Nephron (organoid): ENCODE results near the gene AGPS.
"Not testable (repeated sequence)": the region's sequence is repeated elsewhere in the genome, so short reads cannot be mapped to it uniquely, and the experiment has no call there.

Experiments
- H3K27ac Mint-ChIP-seq, 3 experiments: 2 replicates each; pipeline ENCODE4 v1.8.0; 2020; ENCODE audit warnings: mixed read lengths in 3 of 3, mild to moderate bottlenecking in 2 of 3, moderate library complexity in 1 of 3
- H3K27me3 Mint-ChIP-seq: 2 replicates; pipeline ENCODE4 v1.8.0; 2021; ENCODE audit warnings: low read depth, mild to moderate bottlenecking, moderate library complexity, mixed read lengths
- H3K36me3 Mint-ChIP-seq: 2 replicates; pipeline ENCODE4 v1.8.0; 2020; ENCODE audit warnings: low read depth, mixed read lengths
- H3K4me1 Mint-ChIP-seq: 2 replicates; pipeline ENCODE4 v1.8.0; 2020; ENCODE audit warnings: mixed read lengths
- H3K4me3 Mint-ChIP-seq, 3 experiments: 2 replicates each; pipeline ENCODE4 v1.8.0; 2020; ENCODE audit warnings: mild to moderate bottlenecking in 3 of 3, mixed read lengths in 3 of 3, moderate library complexity in 2 of 3
- H3K9me3 Mint-ChIP-seq: 2 replicates; pipeline ENCODE4 v1.8.0; 2020; ENCODE audit warnings: mixed read lengths
- TF ChIP-seq, protein P1 (sequence below), 3 experiments: fragments of 200-600 bp; sonication (generic); IDR thresholded peaks; one replicate each; pipeline ENCODE4 v1.5.0; 2021; ENCODE audit warnings: antibody characterized with exemption in 3 of 3; ENCODE audit not compliant: unreplicated experiment in 3 of 3

Gene AGPS

DNA sequence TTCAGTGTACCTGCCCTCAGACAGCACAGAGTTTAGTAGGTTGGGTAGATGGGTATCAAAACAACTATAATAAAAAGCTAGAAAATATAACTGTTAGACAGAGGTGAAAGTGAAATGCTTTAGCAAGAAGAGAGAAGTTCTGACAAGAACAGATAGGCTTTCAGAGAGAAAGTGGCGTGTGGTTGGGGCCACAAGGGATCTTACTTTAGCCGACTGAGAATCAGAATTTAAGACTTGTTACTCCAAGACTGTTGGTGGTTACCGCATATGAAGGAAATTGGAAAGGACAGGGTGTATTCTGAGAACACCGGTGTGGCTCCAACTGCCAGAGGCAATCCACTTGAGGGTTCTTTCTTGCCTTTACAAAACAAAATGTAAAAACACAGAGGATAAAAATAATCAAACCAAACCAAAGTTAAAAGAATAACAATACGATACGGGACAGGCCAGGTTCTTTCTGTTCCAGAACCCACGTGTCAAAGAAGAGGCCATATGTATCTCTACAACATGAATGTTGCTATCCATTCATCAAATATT is 44.4 kb upstream of the AGPS start:
- H3K27ac Mint-ChIP-seq: peak overlapping the region in 1 of 3 experiments; percentile 30
- H3K4me3 Mint-ChIP-seq: no peak overlapping the region
- peaks cover 17% of the 10 kb centered on the region for H3K4me1 Mint-ChIP-seq
- no peaks in the 10 kb centered on the region for H3K9me3 Mint-ChIP-seq
- no peaks in the 10 kb centered on the region for H3K27me3 Mint-ChIP-seq
- no peaks in the 10 kb centered on the region for H3K36me3 Mint-ChIP-seq
- TF ChIP-seq, protein P1, sequence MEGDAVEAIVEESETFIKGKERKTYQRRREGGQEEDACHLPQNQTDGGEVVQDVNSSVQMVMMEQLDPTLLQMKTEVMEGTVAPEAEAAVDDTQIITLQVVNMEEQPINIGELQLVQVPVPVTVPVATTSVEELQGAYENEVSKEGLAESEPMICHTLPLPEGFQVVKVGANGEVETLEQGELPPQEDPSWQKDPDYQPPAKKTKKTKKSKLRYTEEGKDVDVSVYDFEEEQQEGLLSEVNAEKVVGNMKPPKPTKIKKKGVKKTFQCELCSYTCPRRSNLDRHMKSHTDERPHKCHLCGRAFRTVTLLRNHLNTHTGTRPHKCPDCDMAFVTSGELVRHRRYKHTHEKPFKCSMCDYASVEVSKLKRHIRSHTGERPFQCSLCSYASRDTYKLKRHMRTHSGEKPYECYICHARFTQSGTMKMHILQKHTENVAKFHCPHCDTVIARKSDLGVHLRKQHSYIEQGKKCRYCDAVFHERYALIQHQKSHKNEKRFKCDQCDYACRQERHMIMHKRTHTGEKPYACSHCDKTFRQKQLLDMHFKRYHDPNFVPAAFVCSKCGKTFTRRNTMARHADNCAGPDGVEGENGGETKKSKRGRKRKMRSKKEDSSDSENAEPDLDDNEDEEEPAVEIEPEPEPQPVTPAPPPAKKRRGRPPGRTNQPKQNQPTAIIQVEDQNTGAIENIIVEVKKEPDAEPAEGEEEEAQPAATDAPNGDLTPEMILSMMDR (IDR thresholded peaks at IDR 0.05; ENCODE audit: unreplicated experiment in 3 of 3): no peak

DNA sequence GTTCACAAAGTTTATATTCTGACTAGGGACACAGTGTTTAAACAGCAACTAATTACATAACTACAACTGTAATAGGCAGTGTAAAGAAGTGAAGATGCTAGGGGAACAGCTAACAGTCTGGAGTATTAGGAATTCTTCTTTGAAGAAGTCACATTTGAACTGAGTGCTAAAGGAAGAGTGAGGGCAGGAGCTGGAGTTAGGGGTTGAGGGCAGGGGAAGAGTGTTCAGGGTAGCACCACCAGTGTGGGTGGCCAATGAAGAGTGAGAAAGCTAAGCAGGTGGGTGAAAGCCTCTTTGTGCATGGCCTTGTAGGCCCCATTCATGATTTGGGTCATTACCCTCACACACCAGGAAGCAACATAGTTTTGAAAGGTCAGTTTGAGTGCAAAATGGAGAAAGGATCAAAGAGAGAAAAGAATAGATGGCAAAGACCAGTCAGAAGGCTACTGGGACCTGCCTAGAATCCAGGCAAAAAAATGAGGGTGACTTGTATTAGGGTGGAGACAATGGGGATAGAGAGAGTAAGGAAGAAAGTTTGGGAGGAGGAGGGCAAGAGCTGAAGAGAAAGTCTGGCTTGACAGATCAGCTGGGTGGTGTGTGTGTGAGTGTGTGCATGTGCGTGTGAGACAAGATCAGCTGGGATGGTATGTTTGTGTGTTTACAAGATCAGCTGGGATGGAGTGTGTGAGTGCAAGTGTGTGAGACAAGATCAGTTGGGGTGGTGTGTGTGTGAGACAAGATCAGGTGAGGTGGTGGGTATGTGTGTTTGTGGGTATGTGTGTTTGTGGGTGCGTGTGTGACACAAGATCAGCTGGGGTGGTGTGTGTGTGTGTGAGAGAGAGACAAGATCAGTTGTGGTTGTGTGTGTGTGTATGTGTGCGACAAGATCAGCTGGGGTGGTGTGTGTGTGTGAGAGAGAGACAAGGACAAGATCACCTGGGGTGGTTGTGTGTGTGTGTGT is 43.6 kb upstream of the AGPS start:
- Mint-ChIP-seq H3K27me3 (no peaks in the 10 kb centered on the region), H3K27ac (no peak overlapping the region), H3K36me3 (no peaks in the 10 kb centered on the region), H3K4me3 (no peak overlapping the region), H3K9me3 (no peaks in the 10 kb centered on the region), H3K4me1 (peaks cover 19% of the 10 kb centered on the region)
- TF ChIP-seq, protein P1 (IDR thresholded peaks at IDR 0.05; ENCODE audit: unreplicated experiment in 3 of 3): no peak

DNA sequence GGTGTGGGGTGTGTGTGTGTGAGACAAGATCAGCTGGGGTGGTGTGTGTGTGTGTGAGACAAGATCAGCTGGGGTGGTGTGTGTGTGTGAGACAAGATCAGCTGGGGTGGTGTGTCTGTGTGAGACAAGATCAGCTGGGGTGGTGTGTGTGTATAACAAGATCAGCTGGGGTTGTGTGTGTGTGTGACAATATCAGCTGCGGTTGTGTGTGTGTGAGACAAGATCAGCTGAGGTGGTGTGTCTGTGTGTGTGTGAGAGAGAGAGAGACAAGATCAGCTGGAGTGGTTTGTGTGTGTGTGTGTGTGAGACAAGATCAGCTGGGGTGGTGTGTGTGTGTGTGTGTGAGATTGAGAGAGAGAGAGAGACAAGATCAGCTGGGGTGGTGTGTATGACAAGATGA is 41.9 kb upstream of the AGPS start:
- not testable (repeated sequence) for H3K9me3 Mint-ChIP-seq, H3K36me3 Mint-ChIP-seq, H3K27ac Mint-ChIP-seq, H3K4me3 Mint-ChIP-seq, H3K27me3 Mint-ChIP-seq
- H3K4me1 Mint-ChIP-seq: peaks cover 19% of the 10 kb centered on the region

DNA sequence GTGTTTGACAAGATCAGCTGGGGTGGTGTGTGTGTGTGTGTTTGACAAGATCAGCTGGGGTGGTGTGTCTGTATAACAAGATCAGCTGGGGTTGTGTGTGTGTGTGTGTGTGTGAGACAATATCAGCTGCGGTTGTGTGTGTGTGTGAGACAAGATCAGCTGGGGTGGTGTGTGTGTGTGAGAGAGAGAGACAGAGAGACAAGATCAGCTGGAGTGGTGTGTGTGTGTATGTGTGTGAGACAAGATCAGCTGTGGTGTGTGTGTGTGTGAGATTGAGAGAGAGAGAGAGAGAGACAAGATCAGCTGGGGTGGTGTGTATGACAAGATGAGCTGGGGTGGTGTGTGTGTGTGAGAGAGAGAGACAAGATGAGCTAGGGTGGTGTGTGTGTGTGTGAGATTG is 41.5 kb upstream of the AGPS start:
- not testable (repeated sequence) for H3K4me3 Mint-ChIP-seq, H3K27ac Mint-ChIP-seq, H3K9me3 Mint-ChIP-seq, H3K36me3 Mint-ChIP-seq, H3K27me3 Mint-ChIP-seq
- H3K4me1 Mint-ChIP-seq: peaks cover 19% of the 10 kb centered on the region

DNA sequence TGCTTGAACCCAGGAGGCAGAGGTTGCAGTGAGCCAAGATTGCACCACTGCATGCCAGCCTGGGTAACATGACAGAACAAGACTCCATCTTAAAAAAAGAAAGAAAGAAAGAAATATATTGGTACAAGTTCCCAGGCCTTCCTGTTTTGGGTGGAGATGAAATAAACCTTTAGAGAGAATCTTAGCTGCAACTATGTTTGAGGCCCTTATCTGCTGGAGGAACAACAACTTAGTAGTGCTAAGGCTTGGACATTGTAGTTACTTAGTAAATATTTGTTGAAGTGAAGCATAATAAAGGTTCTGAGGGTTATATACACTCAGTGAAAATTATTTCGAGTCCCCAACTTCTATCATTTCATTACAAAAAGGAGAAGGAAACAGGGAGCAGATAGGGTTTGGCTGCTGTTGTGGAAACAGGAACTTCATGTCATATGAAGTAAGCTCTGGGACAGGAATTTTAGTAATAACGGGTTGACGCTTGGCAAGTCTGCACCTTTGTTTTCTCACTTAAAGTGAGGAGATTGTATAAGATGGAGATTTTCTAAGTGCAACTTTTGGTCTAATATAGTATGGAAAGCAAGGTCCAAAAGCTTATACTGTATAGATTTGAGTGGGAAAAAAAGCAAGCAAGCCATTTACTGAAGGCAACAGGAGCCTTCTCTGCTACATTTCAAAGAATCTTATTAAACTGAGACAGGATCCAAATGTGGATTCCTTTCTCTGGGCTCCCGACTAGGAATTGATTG is 40.0 kb upstream of the AGPS start:
- Mint-ChIP-seq H3K9me3 (no peaks in the 10 kb centered on the region), H3K36me3 (no peaks in the 10 kb centered on the region), H3K27ac (no peak overlapping the region), H3K4me1 (peaks cover 17% of the 10 kb centered on the region), H3K4me3 (no peak overlapping the region), H3K27me3 (no peaks in the 10 kb centered on the region)
- TF ChIP-seq, protein P1 (IDR thresholded peaks at IDR 0.05; ENCODE audit: unreplicated experiment in 3 of 3): no peak

DNA sequence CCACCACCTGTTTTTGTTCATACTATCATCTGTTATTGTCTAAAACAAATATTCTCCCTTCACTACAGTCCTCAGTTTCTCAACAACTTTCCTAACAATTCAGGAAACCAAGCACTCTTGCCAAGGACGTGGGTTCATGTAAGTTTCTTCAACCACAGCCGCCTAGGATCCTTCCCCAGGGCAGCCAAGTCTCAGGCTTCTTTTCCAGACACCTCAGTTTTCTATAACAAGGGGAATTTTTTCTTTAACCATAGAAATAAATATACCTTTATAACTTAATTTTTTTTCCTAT is 39.4 kb upstream of the AGPS start:
- Mint-ChIP-seq H3K27me3 (no peaks in the 10 kb centered on the region), H3K4me1 (peaks cover 12% of the 10 kb centered on the region)
- TF ChIP-seq, protein P1 (IDR thresholded peaks at IDR 0.05; ENCODE audit: unreplicated experiment in 3 of 3): no peak

DNA sequence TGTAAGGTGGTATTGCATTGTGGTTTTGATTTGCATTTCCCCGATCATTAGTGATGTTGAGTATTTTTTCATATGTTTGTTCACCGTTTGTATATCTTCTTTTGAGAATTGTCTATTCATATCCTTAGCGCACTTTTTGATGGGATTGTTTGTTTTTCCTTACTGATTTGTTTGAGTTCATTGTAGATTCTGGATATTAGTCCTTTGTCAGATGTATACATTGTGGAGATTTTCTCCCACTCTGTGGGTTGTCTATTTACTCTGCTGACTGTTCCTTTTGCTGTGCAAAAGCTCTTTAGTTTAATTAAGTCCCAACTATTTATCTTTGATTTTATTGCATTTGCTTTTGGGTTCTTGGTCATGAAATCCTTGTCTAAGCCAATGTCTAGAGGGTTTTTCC is 38.0 kb upstream of the AGPS start:
- H3K27ac Mint-ChIP-seq: peak overlapping the region in 1 of 3 experiments; percentile 53
- not testable (repeated sequence) for H3K9me3 Mint-ChIP-seq, H3K27me3 Mint-ChIP-seq, H3K36me3 Mint-ChIP-seq, H3K4me3 Mint-ChIP-seq
- H3K4me1 Mint-ChIP-seq: peaks cover 11% of the 10 kb centered on the region

More for the DNA sequence above, 39.4 kb upstream of the AGPS start:
- no peak overlapping the region for H3K27ac Mint-ChIP-seq
- no peak overlapping the region for H3K4me3 Mint-ChIP-seq
- no peaks in the 10 kb centered on the region for H3K9me3 Mint-ChIP-seq
- no peaks in the 10 kb centered on the region for H3K36me3 Mint-ChIP-seq
